Stimulated activated effector memory CD8-positive, alpha-beta T cell treated with anti-CD3 and anti-CD28 coated beads, Interleukin-12 subunit alpha, Interleukin-12 subunit beta, amount 100 ng/mL, for 72 hours (primary cell): Measurements from ENCODE around the gene KRT79.

ENCODE experiments used
- ATAC-seq: fragments of 150-1000 bp; cut with Tn5 transposase; 2 replicates; pipeline ENCODE4 v1.10.0; 2021
- DNase-seq, 2 donors: peaks; one replicate each; pipeline ENCODE4 v3.0.0; 2021 to 2022; ENCODE audit warnings: low spot score in 2 of 2
- H3K27ac Mint-ChIP-seq: one replicate; pipeline ENCODE4 v1.8.0; 2022; ENCODE audit warnings: mild to moderate bottlenecking, mixed read lengths
- H3K36me3 Mint-ChIP-seq: one replicate; pipeline ENCODE4 v1.8.0; 2022; ENCODE audit warnings: mild to moderate bottlenecking, mixed read lengths
- H3K4me1 Mint-ChIP-seq: one replicate; pipeline ENCODE4 v1.8.0; 2022; ENCODE audit warnings: mixed read lengths
- H3K4me3 Mint-ChIP-seq: one replicate; pipeline ENCODE4 v1.8.0; 2022; ENCODE audit warnings: mild to moderate bottlenecking, mixed read lengths
- H3K9me3 Mint-ChIP-seq: one replicate; pipeline ENCODE4 v1.8.0; 2022; ENCODE audit warnings: mixed read lengths

The KRT79 gene

GRCh38 chr12:52810554-52810953 is 23.6 kb downstream of the KRT79 start:
- H3K4me3 Mint-ChIP-seq = no peak overlapping the region
- no peaks in the 10 kb centered on the region for H3K36me3 Mint-ChIP-seq
- no peaks in the 10 kb centered on the region for H3K9me3 Mint-ChIP-seq
- H3K27ac Mint-ChIP-seq = no peak overlapping the region
- DNase-seq (no peak), ATAC-seq (no peak)
- H3K4me1 Mint-ChIP-seq = no peaks in the 10 kb centered on the region

- no peak for DNase-seq
- Mint-ChIP-seq H3K4me3 (no peak overlapping the region), H3K4me1 (no peaks in the 10 kb centered on the region), H3K27ac (no peak overlapping the region), H3K9me3 (no peaks in the 10 kb centered on the region), H3K36me3 (no peaks in the 10 kb centered on the region)
- no peak for ATAC-seq
Observed at GRCh38 chr12:52809166-52809565, 24.9 kb downstream of the KRT79 start.

DNA sequence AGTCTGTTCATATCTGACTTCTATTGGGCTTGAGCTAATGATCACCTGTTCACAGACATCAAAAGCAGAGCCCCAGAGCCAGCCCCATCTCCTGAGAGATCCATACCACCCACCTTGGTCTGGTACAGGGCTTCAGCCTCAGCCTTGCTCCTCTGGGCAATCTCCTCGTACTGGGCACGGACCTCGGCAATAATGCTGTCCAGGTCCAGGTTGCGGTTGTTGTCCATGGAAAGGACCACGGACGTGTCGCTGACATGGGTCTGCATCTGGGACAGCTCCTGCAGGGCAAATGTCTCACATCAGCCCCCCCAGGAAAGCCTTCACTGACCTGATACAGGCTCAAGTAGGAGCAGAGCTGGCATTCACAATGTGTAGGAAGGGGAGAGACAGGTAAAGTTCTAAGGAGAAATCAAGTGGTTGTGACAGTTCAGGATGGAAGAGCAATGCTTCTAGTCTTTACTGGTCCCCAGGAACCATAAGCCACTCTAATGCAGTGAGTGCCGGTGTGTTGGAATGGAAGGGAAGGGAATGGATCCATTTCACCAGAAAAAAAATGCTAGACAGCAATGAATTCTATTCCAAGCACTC is 25.4 kb downstream of the KRT79 start:
- Mint-ChIP-seq H3K4me3 (no peak overlapping the region), H3K27ac (no peak overlapping the region), H3K9me3 (no peaks in the 10 kb centered on the region), H3K4me1 (no peaks in the 10 kb centered on the region), H3K36me3 (no peaks in the 10 kb centered on the region)
- DNase-seq = no peak
- no peak for ATAC-seq

DNA sequence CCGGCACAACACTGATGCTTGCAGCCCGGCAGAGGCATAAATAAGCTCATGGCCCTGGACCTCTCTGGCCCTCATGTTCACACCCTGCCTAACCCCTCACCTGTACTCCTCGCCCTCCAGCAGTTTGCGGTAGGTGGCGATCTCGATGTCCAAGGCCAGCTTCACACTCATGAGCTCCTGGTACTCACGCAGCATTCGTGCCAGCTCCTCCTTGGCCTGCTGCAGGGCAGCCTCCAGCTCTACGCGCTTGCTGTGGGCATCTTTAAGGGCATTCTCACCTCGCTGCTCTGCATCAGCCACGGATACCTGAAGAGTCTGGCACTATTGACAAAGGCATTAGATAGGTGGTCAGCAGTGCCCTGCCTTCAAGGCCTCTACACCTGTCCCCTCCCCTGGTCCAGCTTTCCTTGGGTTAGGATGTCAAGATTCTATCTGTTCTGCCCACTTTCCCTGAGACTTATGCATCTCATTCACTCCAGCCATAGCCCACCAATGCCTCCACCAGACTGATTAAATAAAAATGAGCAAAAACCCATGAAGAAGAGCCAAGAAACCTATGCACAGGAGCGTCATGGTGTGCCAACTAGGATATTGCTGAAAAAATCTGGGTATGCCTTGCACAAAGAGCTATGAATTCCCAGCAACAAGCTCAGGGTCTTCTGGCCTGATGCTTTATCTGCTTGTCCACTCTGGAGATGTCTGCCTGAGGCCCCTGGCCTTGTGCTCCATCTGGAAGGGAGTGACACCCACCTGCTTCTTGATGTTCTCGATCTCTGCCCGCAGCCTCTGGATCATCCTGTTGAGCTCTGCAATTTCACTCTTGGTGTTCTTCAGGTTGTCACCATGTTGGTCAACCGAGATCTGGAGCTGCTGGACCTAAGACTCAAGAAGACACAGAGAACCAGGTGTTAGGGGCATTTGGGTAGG is 26.3 kb downstream of the KRT79 start:
- ATAC-seq (no peak), DNase-seq (no peak)
- H3K4me3 Mint-ChIP-seq = no peak overlapping the region
- H3K27ac Mint-ChIP-seq = no peak overlapping the region
- H3K9me3 Mint-ChIP-seq = no peaks in the 10 kb centered on the region
- no peaks in the 10 kb centered on the region for H3K4me1 Mint-ChIP-seq
- no peaks in the 10 kb centered on the region for H3K36me3 Mint-ChIP-seq

GRCh38 chr12:52806821-52807543 is 27.1 kb downstream of the KRT79 start:
- Mint-ChIP-seq H3K36me3 (no peaks in the 10 kb centered on the region), H3K9me3 (no peaks in the 10 kb centered on the region), H3K4me1 (no peaks in the 10 kb centered on the region), H3K27ac (no peak overlapping the region), H3K4me3 (no peak overlapping the region)
- DNase-seq (no peak), ATAC-seq (no peak)

DNA sequence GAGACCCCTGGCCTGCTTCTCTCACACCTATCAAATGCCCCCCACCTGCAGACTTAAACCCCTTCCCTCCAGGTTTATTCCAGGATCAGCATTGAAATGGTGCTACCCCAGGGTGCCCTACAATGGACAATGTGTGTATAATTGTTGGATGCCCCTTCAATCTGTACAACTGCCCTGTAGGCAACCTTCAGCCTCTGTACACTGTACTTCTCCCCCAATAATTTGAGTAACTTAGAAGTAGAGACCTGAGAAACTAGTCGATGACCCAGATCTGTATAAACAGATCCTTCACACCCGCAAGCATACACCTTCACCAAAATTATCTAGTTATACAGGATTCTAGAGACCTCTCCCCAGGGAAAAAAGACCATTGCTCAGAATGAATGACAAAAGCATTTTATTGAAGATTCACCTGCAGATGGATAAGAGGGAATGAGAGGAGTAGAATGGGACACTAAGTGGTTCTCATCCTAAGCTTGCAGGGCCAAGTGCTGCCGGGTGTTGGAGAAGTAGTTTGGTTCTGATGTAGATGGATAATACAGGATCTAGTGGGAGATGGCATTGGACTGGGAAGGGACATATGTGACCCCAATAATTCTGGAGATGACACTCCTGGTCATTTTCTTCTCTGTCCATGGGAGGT is 27.8 kb downstream of the KRT79 start:
- ATAC-seq (no peak), DNase-seq (no peak)
- Mint-ChIP-seq H3K36me3 (no peaks in the 10 kb centered on the region), H3K4me1 (no peaks in the 10 kb centered on the region), H3K4me3 (no peak overlapping the region), H3K9me3 (no peaks in the 10 kb centered on the region), H3K27ac (no peak overlapping the region)

GRCh38 chr12:52805739-52806138 is 28.4 kb downstream of the KRT79 start:
- ATAC-seq (no peak), DNase-seq (no peak)
- Mint-ChIP-seq H3K9me3 (no peaks in the 10 kb centered on the region), H3K4me3 (no peak overlapping the region), H3K36me3 (no peaks in the 10 kb centered on the region), H3K27ac (no peak overlapping the region), H3K4me1 (no peaks in the 10 kb centered on the region)

GRCh38 chr12:52805000-52805399 is 29.1 kb downstream of the KRT79 start:
- Mint-ChIP-seq H3K27ac (no peak overlapping the region), H3K4me3 (no peak overlapping the region), H3K9me3 (no peaks in the 10 kb centered on the region), H3K4me1 (no peaks in the 10 kb centered on the region), H3K36me3 (no peaks in the 10 kb centered on the region)
- no peak for DNase-seq
- ATAC-seq = no peak

GRCh38 chr12:52802442-52802841 is 31.7 kb downstream of the KRT79 start:
- DNase-seq = no peak
- Mint-ChIP-seq H3K9me3 (no peaks in the 10 kb centered on the region), H3K4me3 (no peak overlapping the region), H3K27ac (no peak overlapping the region), H3K36me3 (no peaks in the 10 kb centered on the region), H3K4me1 (no peaks in the 10 kb centered on the region)
- ATAC-seq = no peak

GRCh38 chr12:52801773-52802172 is 32.3 kb downstream of the KRT79 start:
- no peaks in the 10 kb centered on the region for H3K9me3 Mint-ChIP-seq
- no peak overlapping the region for H3K27ac Mint-ChIP-seq
- no peaks in the 10 kb centered on the region for H3K36me3 Mint-ChIP-seq
- no peaks in the 10 kb centered on the region for H3K4me1 Mint-ChIP-seq
- ATAC-seq (no peak), DNase-seq (no peak)
- H3K4me3 Mint-ChIP-seq = no peak overlapping the region

DNA sequence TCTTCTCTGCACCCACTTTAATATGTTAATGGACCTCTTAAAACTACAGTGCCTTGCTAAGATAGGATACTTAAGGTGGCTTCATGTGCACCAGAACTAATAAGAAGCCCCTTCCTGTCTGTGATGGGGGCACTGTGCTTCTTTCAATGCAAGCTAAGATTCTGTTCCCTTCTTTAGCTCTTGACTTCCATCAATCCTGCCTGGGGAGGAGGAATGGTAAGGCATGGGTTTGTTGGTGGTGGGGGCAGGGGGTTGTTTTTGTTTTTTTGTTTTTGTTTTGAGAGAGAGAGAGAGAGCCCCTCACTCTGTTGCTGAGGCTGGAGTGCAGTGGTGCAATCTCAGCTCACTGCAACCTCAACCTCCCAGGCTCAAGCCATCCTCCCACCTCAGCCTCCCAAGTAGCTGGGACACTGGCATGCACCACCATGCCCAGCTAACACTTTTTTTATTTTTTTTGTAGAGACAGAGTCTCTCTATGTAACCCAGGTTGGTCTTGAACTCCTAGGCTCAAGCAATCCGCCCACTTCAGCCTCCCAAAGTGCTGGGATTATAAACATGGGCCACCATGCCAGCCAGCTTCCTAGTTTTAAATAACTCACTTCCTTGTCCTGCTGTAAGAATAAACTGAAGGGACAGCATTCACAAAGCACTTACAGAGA is 33.7 kb downstream of the KRT79 start:
- H3K36me3 Mint-ChIP-seq = no peaks in the 10 kb centered on the region
- no peak overlapping the region for H3K4me3 Mint-ChIP-seq
- ATAC-seq = no peak
- H3K4me1 Mint-ChIP-seq = no peaks in the 10 kb centered on the region
- H3K27ac Mint-ChIP-seq = no peak overlapping the region
- DNase-seq = no peak
- no peaks in the 10 kb centered on the region for H3K9me3 Mint-ChIP-seq

DNA sequence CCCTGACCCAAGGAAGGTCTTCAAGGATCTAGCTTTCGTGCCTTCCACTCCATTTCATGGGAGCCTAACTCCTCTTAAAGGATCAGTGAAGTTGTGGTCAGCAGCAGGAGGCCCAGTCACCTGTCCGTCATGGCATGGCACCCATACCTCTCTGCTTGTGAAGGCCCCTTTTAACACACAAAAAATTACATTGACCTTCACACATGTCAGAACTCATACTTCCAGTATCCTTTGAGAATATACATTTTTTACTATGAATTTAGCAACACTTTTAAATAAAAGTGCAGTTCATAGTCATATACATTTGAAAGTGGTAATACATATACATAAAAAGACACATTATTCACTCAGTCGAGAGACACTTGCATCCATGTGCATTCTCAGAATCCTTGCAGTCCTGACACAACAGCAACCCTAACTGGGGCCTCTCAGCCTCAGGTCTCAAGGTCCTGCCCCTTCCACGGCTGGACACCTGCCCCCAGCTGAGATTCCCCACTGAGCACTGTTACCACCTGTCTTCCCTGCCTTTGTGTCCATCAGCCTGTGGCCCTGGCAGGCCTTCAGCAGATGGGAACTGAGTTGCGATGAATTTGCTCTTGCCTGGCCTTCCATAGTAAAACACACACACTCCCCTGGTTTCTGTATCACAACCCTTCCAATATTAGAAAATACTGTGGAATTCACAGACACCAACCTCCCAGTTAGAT is 34.5 kb downstream of the KRT79 start:
- no peak overlapping the region for H3K4me3 Mint-ChIP-seq
- H3K27ac Mint-ChIP-seq = no peak overlapping the region
- DNase-seq = no peak

DNA sequence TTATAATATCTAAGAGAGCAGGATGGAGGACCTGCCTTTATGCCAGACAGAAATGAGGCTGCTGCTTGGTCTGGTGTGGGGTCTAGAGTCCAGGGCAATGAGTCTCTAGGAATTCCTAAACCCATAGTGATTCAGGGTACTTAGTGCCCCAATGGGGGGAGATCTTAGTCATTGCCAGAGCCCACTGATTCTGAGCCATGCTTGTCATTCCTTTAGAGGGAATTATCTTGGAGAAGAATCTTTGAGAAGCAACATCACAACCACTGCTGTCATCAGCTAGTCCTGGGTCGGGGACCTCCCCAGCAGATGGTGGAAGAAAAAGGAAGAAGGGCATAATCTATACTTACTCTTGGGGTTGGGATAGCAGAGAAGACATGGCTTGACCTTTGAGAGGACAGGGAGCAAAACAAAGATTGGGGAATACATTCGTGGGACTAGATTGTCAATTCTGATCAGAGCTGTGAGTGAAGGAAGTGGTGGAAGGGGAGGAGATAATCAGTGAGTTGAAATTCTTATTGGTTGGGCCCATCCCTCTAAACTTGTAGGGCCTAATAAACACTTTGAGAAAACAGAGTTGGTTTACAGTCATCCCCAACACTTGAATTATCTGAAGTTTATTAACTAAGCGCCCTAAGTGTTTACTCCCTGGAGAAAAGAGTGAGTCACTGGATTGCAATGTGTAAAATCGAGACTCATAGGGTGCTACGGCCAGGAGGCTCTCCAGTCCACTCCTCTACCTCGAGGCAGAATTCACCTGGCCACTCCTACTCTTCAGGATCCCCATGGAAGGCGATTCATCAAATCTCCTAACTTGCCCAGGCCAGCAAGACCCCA is 35.2 kb downstream of the KRT79 start:
- H3K27ac Mint-ChIP-seq = no peak overlapping the region
- H3K36me3 Mint-ChIP-seq = no peaks in the 10 kb centered on the region
- H3K9me3 Mint-ChIP-seq = no peaks in the 10 kb centered on the region
- no peak for DNase-seq
- ATAC-seq = no peak
- no peaks in the 10 kb centered on the region for H3K4me1 Mint-ChIP-seq
- H3K4me3 Mint-ChIP-seq = no peak overlapping the region

More for the DNA sequence above, 34.5 kb downstream of the KRT79 start:
- no peaks in the 10 kb centered on the region for H3K9me3 Mint-ChIP-seq
- no peaks in the 10 kb centered on the region for H3K36me3 Mint-ChIP-seq
- no peaks in the 10 kb centered on the region for H3K4me1 Mint-ChIP-seq
- ATAC-seq = no peak
